ENCODE measurements around the gene SAMSN1.

DNA sequence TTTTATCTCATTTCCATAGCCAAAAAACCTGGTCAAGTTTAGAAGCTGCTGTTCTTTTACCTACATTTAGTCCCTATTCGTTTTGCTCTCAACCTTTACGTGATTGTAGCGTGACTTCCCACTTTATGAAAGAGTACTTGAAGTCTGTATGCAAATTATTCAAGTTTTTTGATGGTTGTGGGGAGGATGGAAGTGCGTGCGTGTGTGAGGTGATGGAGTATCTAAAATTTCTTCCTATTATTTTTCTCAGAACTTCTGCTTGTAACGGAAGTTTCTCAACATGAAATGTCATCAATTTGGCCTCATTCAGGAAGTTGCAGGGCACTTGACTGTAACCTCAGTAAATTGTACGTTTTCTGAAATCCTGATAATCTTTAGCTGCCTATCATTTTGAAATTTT lies 64.0 kb downstream of the SAMSN1 start:
- TF ChIP-seq, protein P1, sequence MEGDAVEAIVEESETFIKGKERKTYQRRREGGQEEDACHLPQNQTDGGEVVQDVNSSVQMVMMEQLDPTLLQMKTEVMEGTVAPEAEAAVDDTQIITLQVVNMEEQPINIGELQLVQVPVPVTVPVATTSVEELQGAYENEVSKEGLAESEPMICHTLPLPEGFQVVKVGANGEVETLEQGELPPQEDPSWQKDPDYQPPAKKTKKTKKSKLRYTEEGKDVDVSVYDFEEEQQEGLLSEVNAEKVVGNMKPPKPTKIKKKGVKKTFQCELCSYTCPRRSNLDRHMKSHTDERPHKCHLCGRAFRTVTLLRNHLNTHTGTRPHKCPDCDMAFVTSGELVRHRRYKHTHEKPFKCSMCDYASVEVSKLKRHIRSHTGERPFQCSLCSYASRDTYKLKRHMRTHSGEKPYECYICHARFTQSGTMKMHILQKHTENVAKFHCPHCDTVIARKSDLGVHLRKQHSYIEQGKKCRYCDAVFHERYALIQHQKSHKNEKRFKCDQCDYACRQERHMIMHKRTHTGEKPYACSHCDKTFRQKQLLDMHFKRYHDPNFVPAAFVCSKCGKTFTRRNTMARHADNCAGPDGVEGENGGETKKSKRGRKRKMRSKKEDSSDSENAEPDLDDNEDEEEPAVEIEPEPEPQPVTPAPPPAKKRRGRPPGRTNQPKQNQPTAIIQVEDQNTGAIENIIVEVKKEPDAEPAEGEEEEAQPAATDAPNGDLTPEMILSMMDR (conservative IDR thresholded peaks at IDR 0.05), result no peak
- no peak for TF ChIP-seq ZFX (IDR thresholded peaks at IDR 0.05)

Measured in C4-2B (cell line).